Stimulated activated CD4-positive, alpha-beta T cell treated with anti-CD3 and anti-CD28 coated beads, Interleukin-1b, Interleukin-23, amount 100 ng/mL, for 48 hours (primary cell): ENCODE results near the gene PPP2R1B.

Experiments used
- DNase-seq: peaks from one replicate; pipeline ENCODE4 v3.0.0-alpha.2; 2020

Gene PPP2R1B

GRCh38 chr11:111745719-111746504 is 20.3 kb downstream of the PPP2R1B start:
- no peak for DNase-seq

- DNase-seq: no peak
Measured at GRCh38 chr11:111743700-111744099, 22.5 kb downstream of the PPP2R1B start.

GRCh38 chr11:111741751-111742150 is 24.4 kb downstream of the PPP2R1B start:
- DNase-seq: no peak

DNA sequence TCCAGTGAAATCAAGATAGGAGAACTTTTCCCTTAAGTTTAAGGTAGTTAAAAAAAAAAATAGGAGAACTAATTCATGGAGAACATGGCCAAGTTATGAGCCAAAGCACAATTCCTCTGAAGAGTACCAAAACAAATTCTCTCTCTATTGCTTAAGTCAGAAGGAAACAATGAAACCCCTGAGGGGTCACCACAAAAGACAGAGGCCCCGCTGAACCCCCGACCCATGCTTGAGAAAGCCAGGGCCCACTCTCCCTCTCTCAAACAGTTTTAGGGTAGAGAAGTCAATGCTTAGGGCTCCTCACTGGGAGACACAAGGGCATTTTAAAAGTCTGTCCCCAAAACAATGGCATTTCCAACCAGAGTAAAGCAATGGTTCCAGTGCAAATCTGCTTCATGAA is 26.9 kb downstream of the PPP2R1B start:
- DNase-seq: no peak

- no peak for DNase-seq
Measured at GRCh38 chr11:111737444-111738210, 28.6 kb downstream of the PPP2R1B start.

DNA sequence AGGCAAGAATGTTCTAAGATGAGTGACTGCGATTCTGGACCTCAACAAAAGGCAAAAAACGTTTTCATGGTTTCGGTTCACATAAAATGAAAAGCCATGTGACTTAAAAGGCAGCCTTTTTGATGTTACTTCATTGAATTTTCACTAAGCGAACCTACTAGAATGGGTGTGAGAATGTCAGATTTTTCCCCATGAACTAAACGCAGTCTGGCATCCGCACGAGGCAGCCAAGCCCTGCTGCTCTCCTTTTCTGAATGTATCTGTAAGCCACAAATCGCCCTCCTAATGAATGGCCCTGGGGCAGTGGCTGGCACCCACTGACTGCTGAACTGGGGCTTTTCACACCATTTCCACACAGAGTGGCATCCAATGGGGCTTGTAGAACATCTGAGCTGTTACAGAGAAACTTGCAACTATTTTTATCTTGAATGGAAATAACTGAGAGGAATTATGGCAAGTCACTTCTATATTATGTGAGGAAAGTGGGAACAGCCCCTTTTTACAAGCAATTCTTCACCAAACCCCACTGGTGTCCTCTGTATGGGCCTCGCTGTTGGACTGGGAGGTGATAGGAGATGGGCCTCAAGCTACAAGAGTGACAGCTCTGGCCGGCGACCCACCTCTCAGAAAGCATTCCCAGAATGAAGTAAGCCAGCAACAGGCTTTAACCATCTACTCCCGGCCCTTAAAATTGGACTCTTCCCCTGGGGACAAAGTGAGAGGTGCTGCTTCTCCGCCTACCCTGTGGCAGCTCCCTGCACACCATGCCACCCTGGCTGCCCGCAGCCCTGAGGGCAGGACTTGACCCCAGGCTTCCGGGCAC is 29.4 kb downstream of the PPP2R1B start:
- no peak for DNase-seq

DNA sequence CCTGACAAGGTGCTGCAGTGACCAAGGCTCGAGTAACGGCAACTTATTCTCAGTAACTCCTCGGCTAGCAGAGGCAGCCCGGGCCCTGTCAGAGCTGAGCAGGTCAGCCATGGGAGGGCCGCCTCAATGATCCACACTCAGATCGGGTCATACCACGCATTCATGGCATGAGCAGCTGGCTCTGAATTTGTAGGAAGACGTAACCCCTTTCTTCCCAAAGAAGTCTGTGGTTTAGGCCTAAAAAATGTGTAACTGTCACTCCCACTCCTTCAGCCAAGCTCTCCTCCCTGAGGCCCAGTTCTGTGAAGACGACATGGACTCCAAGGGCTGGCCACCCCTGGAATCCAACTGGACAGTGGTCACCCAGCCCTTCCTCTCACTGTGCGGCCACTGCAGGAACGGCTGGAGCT is 30.0 kb downstream of the PPP2R1B start:
- DNase-seq: no peak

DNA sequence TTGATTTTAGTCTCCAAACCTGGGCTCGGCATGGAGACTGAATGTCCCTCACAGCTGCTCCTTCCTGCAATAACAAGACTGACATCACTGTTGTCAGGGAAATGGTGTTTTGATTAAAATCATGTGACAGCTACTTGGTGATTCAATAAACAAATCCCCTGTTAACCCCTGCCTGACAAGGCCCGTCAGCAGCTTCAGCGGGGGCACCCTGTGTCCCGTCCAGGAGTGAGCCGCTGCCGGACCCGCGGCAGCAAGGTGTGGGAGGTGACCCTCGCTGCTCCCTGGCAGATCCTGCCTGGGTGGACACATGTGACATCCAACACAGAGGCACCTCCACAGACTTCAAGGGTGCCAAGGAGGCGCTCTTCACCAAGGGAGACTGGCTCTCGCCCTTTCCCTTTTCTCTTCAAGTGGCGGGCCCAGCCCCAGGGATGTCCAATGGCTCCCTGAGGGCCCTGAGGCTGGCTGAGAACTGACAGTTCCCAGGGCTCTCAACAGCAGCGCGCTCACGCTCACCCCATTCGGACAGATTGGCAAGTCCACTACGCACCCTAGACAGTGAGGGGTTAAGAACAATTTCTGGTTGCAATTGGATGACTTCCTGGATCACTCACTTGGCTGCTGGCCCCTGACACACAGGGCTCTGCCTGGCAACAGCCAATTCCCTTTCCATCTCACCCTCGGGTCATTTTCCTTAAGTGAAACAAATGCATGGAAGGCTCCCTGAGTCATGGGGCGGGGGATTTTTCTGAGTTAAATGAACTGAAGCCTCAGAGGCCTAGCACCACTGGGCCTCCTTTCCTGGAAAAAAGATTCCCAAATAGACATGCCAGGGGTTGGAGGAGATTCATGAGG is 30.7 kb downstream of the PPP2R1B start:
- no peak for DNase-seq

DNA sequence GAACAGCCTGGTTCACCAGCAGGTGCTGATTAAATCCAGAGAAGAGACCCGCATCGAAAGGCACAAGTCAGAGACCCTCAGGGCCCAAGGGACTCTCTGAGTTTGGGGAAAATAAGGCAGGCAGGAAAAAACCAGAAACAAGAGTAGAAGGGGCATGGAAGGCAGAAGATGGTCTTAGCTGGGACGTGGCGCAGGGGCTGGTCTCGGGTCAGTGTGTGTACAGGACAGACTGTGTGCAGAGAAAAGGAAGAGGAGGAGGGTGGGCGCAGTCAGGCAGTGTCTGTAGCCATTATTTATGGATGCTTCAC is 31.3 kb downstream of the PPP2R1B start:
- DNase-seq: no peak

DNA sequence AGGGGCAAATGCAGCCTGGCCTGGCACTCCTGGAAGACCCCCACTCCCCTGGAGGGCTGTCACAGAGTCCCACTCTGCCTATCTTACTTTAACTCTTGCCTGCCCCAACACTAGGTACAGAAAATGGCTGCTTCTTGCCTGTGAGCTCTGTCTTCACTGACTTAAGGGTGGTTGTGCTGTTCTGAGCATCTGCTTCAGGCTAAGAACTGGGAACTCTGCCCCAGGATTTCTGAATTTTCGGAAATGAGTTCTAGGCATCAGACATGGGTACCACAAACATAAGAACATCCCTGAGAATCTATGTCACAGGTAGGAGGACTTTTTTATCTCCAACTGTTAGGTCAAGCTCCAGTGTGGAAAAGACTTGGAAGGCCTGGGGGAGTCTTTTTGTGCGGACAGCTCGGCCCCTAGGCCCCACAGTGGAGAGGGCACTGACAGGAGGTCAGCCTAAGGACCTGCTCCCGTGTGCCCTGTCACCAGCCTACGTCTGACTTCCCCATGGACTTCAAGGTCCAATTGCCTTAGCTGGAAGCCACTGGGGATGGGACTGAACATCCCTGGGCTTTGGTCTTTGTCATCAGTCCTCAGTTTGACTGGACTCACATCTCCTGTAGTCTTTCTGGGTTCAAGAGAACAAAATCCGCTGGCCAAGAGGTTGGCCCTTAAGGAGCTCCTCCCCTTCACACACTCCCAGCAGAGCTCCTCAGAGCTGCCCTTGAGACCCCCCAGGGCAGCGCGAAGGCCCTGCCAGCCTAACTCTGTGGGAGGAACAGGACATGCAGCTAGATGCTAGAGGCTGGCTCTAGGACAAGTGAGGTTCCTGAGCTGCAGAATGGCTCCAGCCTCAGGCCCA is 31.9 kb downstream of the PPP2R1B start:
- no peak for DNase-seq

DNA sequence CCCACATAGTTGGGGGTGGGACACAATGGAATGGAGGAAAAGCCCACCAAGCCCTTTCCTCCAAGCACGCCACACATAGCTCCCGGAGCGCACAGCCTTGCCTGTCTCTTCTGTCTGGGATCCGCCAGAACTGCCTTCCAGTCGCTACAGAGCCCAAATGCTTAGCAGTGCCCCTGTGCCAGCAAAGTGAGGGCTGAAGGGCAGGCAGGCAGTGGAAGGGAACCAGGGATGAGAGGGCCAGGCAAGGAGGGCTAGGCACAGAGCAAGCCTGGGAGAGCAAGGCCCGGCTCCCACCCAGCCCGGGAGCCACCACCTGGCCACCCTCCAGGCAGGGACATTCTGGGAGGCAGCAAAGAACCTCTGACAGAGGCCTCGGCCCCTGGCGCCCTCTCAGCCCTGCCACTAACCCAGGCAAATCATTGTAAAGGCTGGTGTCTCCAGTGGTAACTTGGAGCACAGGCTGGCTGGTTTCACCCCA is 32.5 kb downstream of the PPP2R1B start:
- DNase-seq: no peak

DNA sequence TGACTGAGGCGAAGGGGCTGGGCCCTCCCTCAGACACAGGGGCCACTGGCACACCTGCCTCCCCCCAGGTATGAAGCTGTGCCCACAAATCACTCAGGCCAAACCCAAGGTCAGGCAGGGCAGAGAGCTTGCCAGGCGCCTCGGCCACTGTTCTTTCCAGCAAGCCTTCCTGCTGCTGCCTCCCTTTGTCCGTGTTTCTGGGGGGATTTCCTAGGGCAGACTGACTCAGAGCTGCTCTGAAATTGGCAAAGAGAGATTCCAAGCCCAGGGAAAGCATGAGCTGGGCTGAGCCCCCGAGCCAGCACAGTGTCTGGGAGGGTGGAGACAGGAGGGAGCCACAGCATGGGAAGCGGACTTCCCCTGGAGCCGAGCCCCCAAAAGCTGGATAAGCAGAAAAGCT is 33.2 kb downstream of the PPP2R1B start:
- DNase-seq: no peak

DNA sequence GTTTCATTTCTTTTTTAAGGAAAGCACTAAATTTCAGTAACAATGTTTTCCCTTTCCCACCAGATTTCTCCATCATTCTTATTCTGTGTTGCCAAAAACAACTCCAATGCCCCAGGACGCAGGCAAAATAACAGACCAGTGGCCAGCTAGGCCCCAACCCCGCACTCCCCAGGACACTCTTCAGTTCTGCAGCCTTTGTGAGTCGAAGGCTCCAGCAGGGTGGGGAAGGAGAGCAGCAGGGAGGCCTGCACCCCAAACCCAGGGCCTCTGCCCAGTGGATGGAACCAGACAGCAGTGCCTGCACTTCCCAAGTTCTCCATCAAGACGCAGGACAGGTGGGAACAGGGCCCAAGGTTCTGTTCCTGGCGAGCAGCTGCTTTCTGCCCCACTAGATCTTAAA is 34.4 kb downstream of the PPP2R1B start:
- no peak for DNase-seq

DNA sequence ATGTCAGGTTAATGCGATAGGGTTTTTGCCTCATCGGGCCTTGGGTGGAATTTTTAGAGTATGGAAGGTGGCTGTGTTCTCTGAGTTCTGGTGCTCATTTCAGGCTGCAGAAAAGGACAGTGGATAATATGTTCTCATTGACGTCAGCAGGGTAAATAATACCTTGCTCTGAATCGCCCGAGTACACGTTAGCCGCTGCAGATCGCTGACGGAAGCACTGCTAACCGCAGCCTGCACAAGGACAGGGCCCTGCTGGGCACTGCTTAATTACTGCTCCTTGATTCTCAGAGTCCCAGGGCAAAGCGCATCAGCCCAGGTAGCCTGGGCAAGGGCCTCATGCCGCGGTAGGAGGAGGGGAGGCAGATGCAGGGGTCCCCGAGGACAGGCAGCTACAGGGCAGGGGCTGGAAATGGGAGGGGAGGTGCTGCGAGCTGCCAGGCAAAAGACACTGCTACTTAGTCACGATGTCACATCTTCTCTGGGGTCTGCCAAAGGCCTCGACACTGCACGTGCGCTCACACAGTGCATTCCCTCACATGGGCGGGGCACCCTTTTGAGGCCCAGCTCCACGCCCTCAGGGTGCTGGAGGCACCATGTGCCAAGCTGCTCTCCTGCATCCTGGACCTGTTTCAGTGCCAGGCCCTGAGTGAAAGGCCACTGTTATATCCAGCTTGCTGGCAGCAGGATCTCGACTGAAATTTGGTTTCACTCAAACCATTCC is 35.2 kb downstream of the PPP2R1B start:
- no peak for DNase-seq

- no peak for DNase-seq
Measured at GRCh38 chr11:111729831-111730311, 36.3 kb downstream of the PPP2R1B start.

DNA sequence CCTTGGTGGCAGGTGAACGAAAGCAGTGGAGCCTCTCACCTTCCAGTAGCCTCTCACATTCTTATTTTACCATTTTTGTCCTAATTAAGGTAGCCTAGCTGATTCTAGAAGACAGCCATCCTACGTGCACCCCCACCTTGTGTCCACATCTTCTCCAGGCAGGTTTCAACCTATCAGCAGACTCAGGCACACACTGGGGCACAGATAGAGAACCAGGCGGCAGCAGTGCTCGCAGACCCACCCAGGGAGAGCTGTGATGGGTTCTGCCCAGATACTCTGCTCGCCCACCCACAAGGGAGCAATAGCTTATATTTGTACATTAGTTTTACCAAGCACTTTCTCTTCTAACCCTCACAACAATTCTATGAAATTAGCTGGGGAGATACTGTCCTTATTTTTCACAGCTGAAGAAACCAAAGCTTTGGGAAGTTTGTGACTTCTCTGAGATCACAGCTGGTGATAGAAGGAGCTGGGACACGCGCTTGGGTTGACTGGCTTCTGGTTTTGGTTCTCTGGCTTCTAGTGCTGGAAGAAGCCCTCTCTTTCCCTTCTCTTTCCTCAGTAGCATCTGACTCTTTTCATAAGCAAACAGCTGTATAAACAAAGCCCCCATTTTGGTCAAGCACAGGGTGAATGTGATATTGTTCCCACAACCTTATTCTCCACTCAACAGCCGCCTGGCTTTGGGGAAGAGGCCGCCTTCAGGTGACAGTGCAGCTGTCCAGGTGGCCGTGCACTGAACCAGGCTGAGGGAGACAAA is 36.9 kb downstream of the PPP2R1B start:
- no peak for DNase-seq

- DNase-seq: no peak
Measured at GRCh38 chr11:111727431-111727830, 38.8 kb downstream of the PPP2R1B start.

DNA sequence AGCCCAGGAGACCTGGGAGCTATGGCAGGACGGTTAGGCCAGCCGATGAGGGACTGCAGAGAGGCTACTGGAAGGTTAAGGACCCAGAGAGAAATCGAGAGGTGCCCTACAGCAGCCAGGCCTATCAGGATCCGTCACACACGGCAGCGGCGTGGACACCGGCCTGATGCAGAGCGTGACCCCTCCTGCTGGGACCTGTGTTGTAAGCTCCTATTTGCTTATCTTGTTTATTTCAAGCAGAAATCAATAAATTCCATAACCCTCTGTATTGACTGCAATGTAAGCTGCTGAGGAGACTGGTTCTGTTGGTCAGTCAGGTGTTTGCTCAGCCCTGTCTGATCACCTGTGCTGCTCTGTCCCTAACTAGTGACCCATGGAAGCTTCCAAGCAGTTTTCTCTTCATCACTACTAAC is 39.9 kb downstream of the PPP2R1B start:
- no peak for DNase-seq

DNA sequence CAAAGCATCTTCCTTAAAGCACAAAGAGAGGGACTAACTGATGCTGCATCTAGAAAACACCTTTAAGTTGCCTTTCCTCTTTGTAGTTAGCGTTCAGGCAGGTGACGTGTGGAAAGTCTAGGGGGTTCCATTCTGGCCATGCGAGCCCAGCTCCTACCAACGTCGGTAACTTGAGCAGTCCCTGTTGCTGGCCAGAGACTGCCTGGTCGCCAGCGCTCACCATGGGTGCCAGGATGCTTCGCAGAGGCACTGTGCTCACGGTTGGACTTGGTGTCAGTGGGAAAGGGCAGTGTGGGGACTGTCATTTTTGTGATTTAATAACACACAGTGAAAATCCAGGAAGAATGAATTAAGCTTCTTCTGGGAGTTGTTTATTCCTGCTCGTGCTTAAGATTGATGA is 40.6 kb downstream of the PPP2R1B start:
- DNase-seq: no peak

DNA sequence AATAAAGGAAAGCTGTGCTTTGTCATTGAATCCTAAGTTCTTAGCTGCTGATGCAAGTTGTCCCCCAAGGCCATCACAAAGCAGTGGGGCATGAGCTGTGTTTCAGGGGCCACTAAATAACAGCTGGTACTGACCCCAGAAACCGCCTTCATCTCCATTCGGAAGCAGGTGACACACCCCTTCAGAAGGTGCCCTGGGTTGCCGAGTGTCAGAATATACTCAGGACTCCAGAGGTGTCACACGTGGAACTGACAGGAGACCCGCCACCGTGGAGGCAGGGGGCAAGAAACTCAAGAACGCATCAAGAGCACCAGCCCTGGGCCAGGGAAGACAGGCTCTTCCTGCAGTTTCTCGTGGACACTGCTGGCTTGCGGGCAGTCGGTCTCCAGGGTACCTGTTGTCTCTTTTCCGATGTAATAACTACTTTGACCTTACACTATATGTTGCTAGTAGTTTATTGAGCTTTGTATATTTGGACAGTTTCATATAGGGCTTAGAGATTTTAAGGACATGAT is 41.5 kb downstream of the PPP2R1B start:
- DNase-seq: no peak
